Measurements from ENCODE around the gene FADS2. TPM values are rescaled to one million over a fixed set of nuclear protein-coding genes. Genes with fewer than 3 reads are reported as not detected.
A peak's percentile ranks its signal among the peaks of the same experiment; 100 is the strongest.

FADS2 gene
- total RNA-seq, 4 donors from 2014 or later = 130 to 455 (median 327) TPM

DNA sequence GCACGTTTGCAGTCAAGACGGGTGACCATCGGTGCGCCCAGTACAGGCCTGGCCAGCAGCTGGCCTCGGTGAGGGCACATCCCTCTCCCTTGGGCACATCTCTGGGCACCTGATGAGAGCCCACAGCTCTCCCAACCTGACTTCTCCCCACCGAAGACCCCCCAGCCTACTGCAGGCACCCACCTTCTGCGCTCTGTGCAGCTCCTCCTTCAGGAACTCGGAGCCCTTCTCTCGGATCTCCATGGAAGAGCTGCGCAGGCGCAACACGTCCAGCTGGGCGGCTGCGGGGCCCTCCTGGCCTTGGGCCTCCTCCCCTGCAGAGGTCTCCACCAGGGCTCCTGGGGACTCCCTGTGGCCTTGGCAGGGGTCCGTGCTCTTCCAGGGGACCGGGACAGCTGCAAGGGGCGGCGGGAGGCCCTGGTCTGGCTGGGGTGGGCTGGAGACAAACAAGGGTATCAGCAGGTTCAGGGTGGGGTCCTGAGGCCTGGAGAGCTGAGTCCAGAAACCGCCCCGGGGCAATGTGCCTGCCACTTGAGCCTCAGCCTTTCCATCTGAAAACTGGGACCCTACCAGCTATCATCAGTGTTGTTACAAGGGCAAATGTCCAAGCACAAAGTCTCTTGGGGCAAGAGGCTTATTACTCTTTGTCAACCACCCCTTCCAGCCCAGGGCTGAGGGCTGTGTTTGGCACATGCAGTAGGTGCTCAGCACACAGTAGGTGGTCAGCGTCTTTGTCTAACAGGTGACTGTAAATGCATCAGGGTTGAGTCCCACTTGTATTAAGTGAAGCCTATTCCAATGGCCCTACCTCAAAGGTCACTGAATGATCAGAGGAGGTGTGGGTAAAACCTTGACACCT is 80.0 kb downstream of the FADS2 start:
- TF ChIP-seq, protein P1, sequence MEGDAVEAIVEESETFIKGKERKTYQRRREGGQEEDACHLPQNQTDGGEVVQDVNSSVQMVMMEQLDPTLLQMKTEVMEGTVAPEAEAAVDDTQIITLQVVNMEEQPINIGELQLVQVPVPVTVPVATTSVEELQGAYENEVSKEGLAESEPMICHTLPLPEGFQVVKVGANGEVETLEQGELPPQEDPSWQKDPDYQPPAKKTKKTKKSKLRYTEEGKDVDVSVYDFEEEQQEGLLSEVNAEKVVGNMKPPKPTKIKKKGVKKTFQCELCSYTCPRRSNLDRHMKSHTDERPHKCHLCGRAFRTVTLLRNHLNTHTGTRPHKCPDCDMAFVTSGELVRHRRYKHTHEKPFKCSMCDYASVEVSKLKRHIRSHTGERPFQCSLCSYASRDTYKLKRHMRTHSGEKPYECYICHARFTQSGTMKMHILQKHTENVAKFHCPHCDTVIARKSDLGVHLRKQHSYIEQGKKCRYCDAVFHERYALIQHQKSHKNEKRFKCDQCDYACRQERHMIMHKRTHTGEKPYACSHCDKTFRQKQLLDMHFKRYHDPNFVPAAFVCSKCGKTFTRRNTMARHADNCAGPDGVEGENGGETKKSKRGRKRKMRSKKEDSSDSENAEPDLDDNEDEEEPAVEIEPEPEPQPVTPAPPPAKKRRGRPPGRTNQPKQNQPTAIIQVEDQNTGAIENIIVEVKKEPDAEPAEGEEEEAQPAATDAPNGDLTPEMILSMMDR (IDR thresholded peaks at IDR 0.05) = no peak
- TF ChIP-seq POLR2A (IDR thresholded peaks at IDR 0.05) (no peak), POLR2AphosphoS5 (IDR thresholded peaks at IDR 0.05) (no peak), EP300 (IDR thresholded peaks at IDR 0.05) (no peak)
- Histone ChIP-seq H3K4me3 (no peak overlapping the region), H3K27me3 (no peaks in the 10 kb centered on the region), H3K36me3 (peaks cover 28% of the 10 kb centered on the region), H3K4me1 (peaks cover 35% of the 10 kb centered on the region), H3K9me3 (no peaks in the 10 kb centered on the region), H3K27ac (no peak overlapping the region)
- DNase-seq (ENCODE audit: low spot score in 2 of 2) = no peak
- WGBS = 96% methylated on average over 15 of the region's 21 CpGs

DNA sequence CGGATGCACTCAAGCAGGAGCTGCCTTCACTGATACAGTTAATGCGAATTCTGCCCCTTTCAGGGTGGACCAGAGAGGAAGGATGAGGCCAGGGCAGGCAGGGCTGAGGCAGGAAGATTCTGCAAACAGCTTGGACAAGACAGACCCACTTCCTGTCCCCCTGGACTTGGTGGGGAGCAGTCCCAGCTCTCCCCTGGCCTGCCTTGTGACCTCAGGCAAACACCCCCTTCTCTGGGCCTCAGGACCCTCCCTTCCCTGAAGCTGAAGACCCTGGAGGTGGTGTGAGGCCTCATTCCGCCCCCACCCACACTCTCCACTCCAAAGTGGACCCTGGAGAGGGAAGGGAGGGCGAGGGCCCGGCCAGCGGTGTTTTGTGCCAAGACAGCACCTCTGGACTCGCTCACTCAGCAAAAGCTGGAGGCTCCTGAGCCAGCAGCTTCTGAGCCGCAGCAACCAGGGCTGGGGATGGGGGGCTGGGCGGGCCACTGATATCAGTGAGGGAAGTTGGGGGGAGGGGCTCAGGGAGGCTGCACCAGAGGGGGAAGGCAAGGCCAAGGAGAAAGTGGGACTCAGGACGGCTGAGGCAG is 80.7 kb downstream of the FADS2 start:
- no peak for TF ChIP-seq POLR2AphosphoS5 (IDR thresholded peaks at IDR 0.05)
- TF ChIP-seq EP300 (IDR thresholded peaks at IDR 0.05) = no peak
- TF ChIP-seq, protein P1 (IDR thresholded peaks at IDR 0.05) = no peak
- TF ChIP-seq POLR2A (IDR thresholded peaks at IDR 0.05) = no peak
- Histone ChIP-seq H3K4me1 (peaks cover 35% of the 10 kb centered on the region), H3K9me3 (no peaks in the 10 kb centered on the region), H3K4me3 (no peak overlapping the region), H3K27me3 (no peaks in the 10 kb centered on the region), H3K36me3 (peaks cover 28% of the 10 kb centered on the region), H3K27ac (no peak overlapping the region)
- no peak for DNase-seq (ENCODE audit: low spot score in 2 of 2)
- WGBS = 64% methylated on average over 9 of the region's 10 CpGs

DNA sequence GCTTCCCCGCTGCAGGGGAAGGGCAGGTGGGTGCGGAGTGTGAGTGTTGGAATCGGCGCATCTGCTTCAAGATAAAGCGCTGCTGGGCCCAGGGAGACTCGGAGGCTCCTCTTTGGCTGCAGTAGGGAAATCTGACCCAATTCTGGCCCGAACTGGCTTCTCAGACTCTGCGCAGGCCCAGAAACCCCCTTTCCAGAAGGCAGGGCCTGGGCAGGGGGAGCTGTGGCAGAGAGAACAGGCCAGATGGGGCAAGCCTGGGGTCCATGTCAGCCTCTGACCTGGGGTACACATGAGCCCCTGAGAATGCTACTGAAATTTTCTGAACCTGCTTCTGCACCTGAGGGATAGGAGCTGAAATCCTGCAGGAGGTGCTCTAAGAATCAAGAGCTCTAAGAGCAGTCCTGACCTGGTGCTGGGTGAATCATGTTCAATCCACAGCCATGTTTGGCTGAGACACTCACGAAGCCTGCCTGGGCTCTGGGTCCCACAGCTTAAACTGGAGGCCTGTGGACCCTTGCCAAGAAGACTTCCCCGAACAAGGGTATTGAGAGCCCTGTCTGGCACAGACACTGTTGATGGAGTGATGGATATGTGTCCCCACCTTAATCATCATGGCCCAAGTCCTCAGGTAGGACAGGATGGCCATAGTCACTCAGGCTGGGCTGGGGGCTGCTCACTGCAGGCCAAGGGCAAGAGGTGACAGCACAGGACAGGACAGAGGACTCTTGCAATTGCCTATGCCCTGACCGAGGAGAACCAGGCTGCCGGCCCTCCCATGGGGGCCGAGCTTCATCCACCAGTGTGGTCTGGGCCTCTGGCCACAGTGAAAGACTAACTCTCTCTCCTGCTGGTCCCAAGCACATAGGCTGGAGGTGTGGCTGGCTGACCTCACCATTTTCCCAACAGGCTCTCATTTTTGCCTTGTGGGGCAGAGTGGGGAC is 82.4 kb downstream of the FADS2 start:
- H3K27me3 ChIP-seq = no peaks in the 10 kb centered on the region
- no peaks in the 10 kb centered on the region for H3K9me3 ChIP-seq
- H3K27ac ChIP-seq = no peak overlapping the region
- TF ChIP-seq, protein P1 (IDR thresholded peaks at IDR 0.05) = no peak
- TF ChIP-seq POLR2A (IDR thresholded peaks at IDR 0.05) (no peak), POLR2AphosphoS5 (IDR thresholded peaks at IDR 0.05) (no peak), EP300 (IDR thresholded peaks at IDR 0.05) (no peak)
- H3K4me1 ChIP-seq = peaks cover 35% of the 10 kb centered on the region
- peak in 1 of 2 donors; percentile 61 for DNase-seq (ENCODE audit: low spot score in 2 of 2)
- H3K4me3 ChIP-seq = no peak overlapping the region
- 85% methylated on average over 3 of the region's 13 CpGs for WGBS
- H3K36me3 ChIP-seq = peaks cover 20% of the 10 kb centered on the region

DNA sequence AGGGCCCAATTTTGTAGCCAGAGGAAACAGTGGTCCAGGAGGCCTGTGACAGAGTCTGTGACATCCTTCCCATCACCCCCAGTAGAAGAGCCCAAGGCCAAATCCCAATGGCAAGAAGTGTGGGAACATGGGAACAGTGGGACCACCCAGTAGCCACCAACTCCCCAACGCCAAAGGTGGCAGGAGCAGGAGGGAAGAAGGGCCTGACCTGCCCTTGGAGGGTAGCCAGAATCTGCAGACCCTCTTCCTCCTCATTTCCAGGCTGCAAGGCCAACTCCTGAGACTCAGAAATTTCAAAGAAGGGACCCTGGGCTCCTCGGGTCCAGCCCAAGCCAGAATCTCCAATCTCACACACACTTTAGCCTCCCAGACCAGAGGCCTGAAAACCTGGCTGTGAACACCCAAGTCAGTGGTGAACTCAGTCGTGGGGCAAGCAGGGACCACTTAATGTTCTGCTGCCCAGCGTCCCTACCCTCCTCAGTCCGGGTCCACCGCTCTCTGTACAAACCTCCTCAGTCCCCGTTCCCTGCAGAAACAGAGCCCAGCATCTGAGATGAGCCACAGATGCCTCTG is 83.1 kb downstream of the FADS2 start:
- TF ChIP-seq POLR2A (IDR thresholded peaks at IDR 0.05) (no peak), EP300 (IDR thresholded peaks at IDR 0.05) (no peak), POLR2AphosphoS5 (IDR thresholded peaks at IDR 0.05) (no peak)
- TF ChIP-seq, protein P1 (IDR thresholded peaks at IDR 0.05) = no peak
- Histone ChIP-seq H3K27me3 (peaks cover 1% of the 10 kb centered on the region), H3K4me1 (peaks cover 35% of the 10 kb centered on the region), H3K9me3 (no peaks in the 10 kb centered on the region), H3K36me3 (peaks cover 12% of the 10 kb centered on the region), H3K4me3 (no peak overlapping the region), H3K27ac (peak overlapping the region; percentile 14)
- DNase-seq (ENCODE audit: low spot score in 2 of 2) = peak; percentile 58 to 59
- 77% methylated on average over 3 of the region's 7 CpGs for WGBS
